HL-60 (cell line): ENCODE results near the gene BARX1.

Experiments used
- DNase-seq, 2 experiments: peaks; one replicate each; pipeline ENCODE4 v3.0.0-alpha.2; 2010 to 2020; ENCODE audit warnings: low read depth in 1 of 2, low spot score in 1 of 2
- H3K27ac ChIP-seq: fragments of 250-450 bp; sonication (Bioruptor Pico); replicated peaks from 2 replicates; pipeline ENCODE4 v1.5.1; 2020; ENCODE audit warnings: mild to moderate bottlenecking, moderate library complexity
- H3K27me3 ChIP-seq: fragments of 250-450 bp; sonication (Bioruptor Pico); 2 replicates; pipeline ENCODE4 v1.5.1; 2021; ENCODE audit warnings: mild to moderate bottlenecking, moderate library complexity; ENCODE audit not compliant: insufficient read depth, poor library complexity, severe bottlenecking
- H3K4me3 ChIP-seq: replicated peaks from 2 replicates; pipeline ENCODE4 v1.5.1; 2011; ENCODE audit warnings: mild to moderate bottlenecking, control low read depth, low read length; ENCODE audit not compliant: insufficient read depth
- CTCF ChIP-seq: IDR thresholded peaks from one replicate; pipeline ENCODE4 v1.5.1; 2011; ENCODE audit warnings: low read length, control low read depth, inconsistent platforms; ENCODE audit not compliant: insufficient read depth
- GABPA ChIP-seq: IDR thresholded peaks from 2 replicates; pipeline ENCODE4 v1.6.1; 2012; ENCODE audit warnings: low read depth
- POLR2AphosphoS5 ChIP-seq: IDR thresholded peaks from 2 replicates; pipeline ENCODE4 v1.6.1; 2012; ENCODE audit warnings: low read depth
- REST ChIP-seq: IDR thresholded peaks from 2 replicates; pipeline ENCODE4 v1.6.1; 2012; ENCODE audit warnings: low read depth; ENCODE audit not compliant: insufficient replicate concordance
- SPI1 ChIP-seq: IDR thresholded peaks from 2 replicates; pipeline ENCODE4 v1.6.1; 2012; ENCODE audit warnings: low read depth, mild to moderate bottlenecking, borderline replicate concordance

BARX1 gene

GRCh38 chr9:93955981-93956784 is 1.0 kb upstream of the BARX1 start:
- peaks cover 74% of the 10 kb centered on the region for H3K27me3 ChIP-seq
- TF ChIP-seq CTCF (no peak), SPI1 (no peak), REST (no peak), POLR2AphosphoS5 (no peak), GABPA (no peak)
- DNase-seq, result no peak
- H3K4me3 ChIP-seq, result no peak overlapping the region
- H3K27ac ChIP-seq, result no peak overlapping the region

- Histone ChIP-seq H3K27me3 (peaks cover 74% of the 10 kb centered on the region), H3K4me3 (no peak overlapping the region), H3K27ac (no peak overlapping the region)
- no peak for TF ChIP-seq GABPA
- no peak for DNase-seq
These were observed 607 bp downstream of the BARX1 start for GRCh38 chr9:93954434-93955061.

- Histone ChIP-seq H3K27me3 (peaks cover 79% of the 10 kb centered on the region), H3K4me3 (no peak overlapping the region), H3K27ac (no peak overlapping the region)
- no peak for DNase-seq
- TF ChIP-seq CTCF, result no peak
- TF ChIP-seq SPI1, result no peak
- no peak for TF ChIP-seq GABPA
- no peak for TF ChIP-seq REST
- TF ChIP-seq POLR2AphosphoS5, result no peak
These were observed 1.4 kb downstream of the BARX1 start for GRCh38 chr9:93953496-93954433.
